Prostate gland (tissue), 2 donors: ENCODE data around the gene SCFD2.

Source experiments
- CTCF ChIP-seq, 4 experiments: fragments of 200-600 bp in 2 of 4; fragments of 450-650 bp in 2 of 4; sonication (generic) in 2 of 4; IDR thresholded peaks; 1 replicate in 3 of 4; 2 replicates in 1 of 4; pipeline ENCODE4 v1.5.1; 2016 to 2019; ENCODE audit warnings: antibody characterized with exemption in 4 of 4, mild to moderate bottlenecking in 2 of 4, moderate library complexity in 2 of 4
- POLR2A ChIP-seq: fragments of 450-650 bp; IDR thresholded peaks from one replicate; pipeline ENCODE4 v1.6.1; 2016; ENCODE audit warnings: antibody characterized with exemption, mild to moderate bottlenecking

- TF ChIP-seq CTCF (IDR thresholded peaks at IDR 0.05) (no peak), POLR2A (no peak)
These were observed 247.2 kb downstream of the SCFD2 start for GRCh38 chr4:53118676-53119075.
